ENCODE measurements around the gene EIF2B1. TPM values are rescaled to one million over a fixed set of nuclear protein-coding genes. Genes with fewer than 3 reads are reported as not detected.
A peak's percentile ranks its signal among the peaks of the same experiment; 100 is the strongest.
"Not testable (repeated sequence)": the region's sequence is repeated elsewhere in the genome, so short reads cannot be mapped to it uniquely, and the experiment has no call there.

Gene EIF2B1
- total RNA-seq, 1 donor from 2014 or later, result 45.8 TPM

- no peaks in the 10 kb centered on the region for H3K27me3 Mint-ChIP-seq (ENCODE audit: unreplicated experiment)
- DNase-seq, result no peak
- no peaks in the 10 kb centered on the region for H3K4me1 Mint-ChIP-seq (ENCODE audit: low read depth, unreplicated experiment)
- H3K27ac Mint-ChIP-seq (ENCODE audit: unreplicated experiment), result no peak overlapping the region
- H3K9me3 Mint-ChIP-seq (ENCODE audit: unreplicated experiment), result no peaks in the 10 kb centered on the region
- H3K4me3 Mint-ChIP-seq (ENCODE audit: unreplicated experiment), result no peak overlapping the region
- H3K36me3 Mint-ChIP-seq (ENCODE audit: unreplicated experiment), result no peaks in the 10 kb centered on the region
- TF ChIP-seq, protein P1, sequence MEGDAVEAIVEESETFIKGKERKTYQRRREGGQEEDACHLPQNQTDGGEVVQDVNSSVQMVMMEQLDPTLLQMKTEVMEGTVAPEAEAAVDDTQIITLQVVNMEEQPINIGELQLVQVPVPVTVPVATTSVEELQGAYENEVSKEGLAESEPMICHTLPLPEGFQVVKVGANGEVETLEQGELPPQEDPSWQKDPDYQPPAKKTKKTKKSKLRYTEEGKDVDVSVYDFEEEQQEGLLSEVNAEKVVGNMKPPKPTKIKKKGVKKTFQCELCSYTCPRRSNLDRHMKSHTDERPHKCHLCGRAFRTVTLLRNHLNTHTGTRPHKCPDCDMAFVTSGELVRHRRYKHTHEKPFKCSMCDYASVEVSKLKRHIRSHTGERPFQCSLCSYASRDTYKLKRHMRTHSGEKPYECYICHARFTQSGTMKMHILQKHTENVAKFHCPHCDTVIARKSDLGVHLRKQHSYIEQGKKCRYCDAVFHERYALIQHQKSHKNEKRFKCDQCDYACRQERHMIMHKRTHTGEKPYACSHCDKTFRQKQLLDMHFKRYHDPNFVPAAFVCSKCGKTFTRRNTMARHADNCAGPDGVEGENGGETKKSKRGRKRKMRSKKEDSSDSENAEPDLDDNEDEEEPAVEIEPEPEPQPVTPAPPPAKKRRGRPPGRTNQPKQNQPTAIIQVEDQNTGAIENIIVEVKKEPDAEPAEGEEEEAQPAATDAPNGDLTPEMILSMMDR (IDR thresholded peaks at IDR 0.05; ENCODE audit: partially characterized antibody, unreplicated experiment), result no peak
Measured at GRCh38 chr12:123614110-123614509, 19.4 kb downstream of the EIF2B1 start.

GRCh38 chr12:123608182-123608581, 25.3 kb downstream of the EIF2B1 start:
- H3K36me3 Mint-ChIP-seq (ENCODE audit: unreplicated experiment), result no peaks in the 10 kb centered on the region
- H3K4me3 Mint-ChIP-seq (ENCODE audit: unreplicated experiment), result no peak overlapping the region
- no peaks in the 10 kb centered on the region for H3K9me3 Mint-ChIP-seq (ENCODE audit: unreplicated experiment)
- TF ChIP-seq, protein P1 (IDR thresholded peaks at IDR 0.05; ENCODE audit: partially characterized antibody, unreplicated experiment), result no peak
- no peak overlapping the region for H3K27ac Mint-ChIP-seq (ENCODE audit: unreplicated experiment)
- no peaks in the 10 kb centered on the region for H3K27me3 Mint-ChIP-seq (ENCODE audit: unreplicated experiment)
- no peak for DNase-seq
- H3K4me1 Mint-ChIP-seq (ENCODE audit: low read depth, unreplicated experiment), result no peaks in the 10 kb centered on the region

GRCh38 chr12:123607756-123608155, 25.7 kb downstream of the EIF2B1 start:
- H3K36me3 Mint-ChIP-seq (ENCODE audit: unreplicated experiment), result no peaks in the 10 kb centered on the region

DNA sequence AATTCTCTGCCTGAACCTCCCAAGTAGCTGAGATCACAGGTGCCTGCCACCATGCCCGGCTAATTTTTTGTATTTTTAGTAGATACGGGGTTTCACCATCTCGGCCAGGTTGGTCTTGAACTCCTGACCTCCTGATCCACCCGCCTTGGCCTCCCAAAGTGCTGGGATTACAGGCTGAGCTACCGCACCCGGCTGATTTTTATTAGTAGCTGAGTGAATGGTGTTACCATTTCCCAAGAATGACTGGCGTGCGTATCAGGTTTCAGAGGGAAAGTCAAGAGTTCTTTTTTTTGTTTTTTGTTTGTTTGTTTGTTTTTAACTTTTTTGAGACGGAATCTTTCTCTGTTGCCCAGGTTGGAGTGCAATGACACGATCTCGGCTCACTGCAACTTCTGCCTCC, 30.0 kb downstream of the EIF2B1 start:
- not testable (repeated sequence) for H3K36me3 Mint-ChIP-seq (ENCODE audit: unreplicated experiment); H3K4me3 Mint-ChIP-seq (ENCODE audit: unreplicated experiment); H3K27ac Mint-ChIP-seq (ENCODE audit: unreplicated experiment); DNase-seq; H3K27me3 Mint-ChIP-seq (ENCODE audit: unreplicated experiment); H3K9me3 Mint-ChIP-seq (ENCODE audit: unreplicated experiment)
- H3K4me1 Mint-ChIP-seq (ENCODE audit: low read depth, unreplicated experiment), result peaks cover 10% of the 10 kb centered on the region

More at GRCh38 chr12:123607756-123608155, 25.7 kb downstream of the EIF2B1 start:
- TF ChIP-seq, protein P1 (IDR thresholded peaks at IDR 0.05; ENCODE audit: partially characterized antibody, unreplicated experiment), result no peak
- Mint-ChIP-seq H3K27ac (ENCODE audit: unreplicated experiment) (no peak overlapping the region), H3K27me3 (ENCODE audit: unreplicated experiment) (peaks cover 2% of the 10 kb centered on the region), H3K4me1 (ENCODE audit: low read depth, unreplicated experiment) (peaks cover 4% of the 10 kb centered on the region), H3K4me3 (ENCODE audit: unreplicated experiment) (no peak overlapping the region), H3K9me3 (ENCODE audit: unreplicated experiment) (peaks cover 4% of the 10 kb centered on the region)
- DNase-seq, result no peak

DNA sequence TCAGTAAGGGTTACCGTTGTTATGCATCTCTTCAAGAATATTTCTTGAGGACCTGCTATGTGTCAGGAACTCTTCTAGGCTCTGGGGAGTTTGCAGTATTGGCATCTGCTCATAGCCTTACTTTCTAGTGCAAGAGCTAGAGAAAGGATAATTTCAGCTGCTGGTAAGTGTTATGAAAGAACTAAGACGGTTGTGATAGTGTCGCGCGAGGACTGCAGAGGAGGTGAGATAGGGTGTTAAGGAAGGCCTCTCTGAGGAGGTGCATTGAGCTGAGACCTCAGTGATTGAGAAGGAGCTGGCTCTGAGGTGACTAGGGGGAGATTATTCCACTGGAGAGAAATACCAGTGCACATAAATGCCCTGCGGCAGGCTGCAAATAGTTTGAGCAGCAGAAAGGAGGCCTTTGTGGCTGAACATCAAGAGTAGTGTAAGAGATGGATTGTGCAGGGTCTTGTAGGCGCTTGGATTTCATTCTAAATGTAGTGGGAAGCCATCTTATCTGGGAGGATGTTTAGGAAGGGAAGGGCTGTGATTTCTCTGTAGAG, 30.8 kb downstream of the EIF2B1 start:
- H3K4me1 Mint-ChIP-seq (ENCODE audit: low read depth, unreplicated experiment), result peaks cover 10% of the 10 kb centered on the region
- TF ChIP-seq, protein P1 (IDR thresholded peaks at IDR 0.05; ENCODE audit: partially characterized antibody, unreplicated experiment), result no peak

More for the DNA sequence above, 30.8 kb downstream of the EIF2B1 start:
- Mint-ChIP-seq H3K27me3 (ENCODE audit: unreplicated experiment) (peaks cover 5% of the 10 kb centered on the region), H3K36me3 (ENCODE audit: unreplicated experiment) (no peaks in the 10 kb centered on the region), H3K9me3 (ENCODE audit: unreplicated experiment) (peaks cover 10% of the 10 kb centered on the region), H3K27ac (ENCODE audit: unreplicated experiment) (peak overlapping the region; percentile 65), H3K4me3 (ENCODE audit: unreplicated experiment) (peak overlapping the region; percentile 98)
- no peak for DNase-seq
